ENCODE data around the gene CMKLR1.

Gene CMKLR1

GRCh38 chr12:108303703-108304102 lies 35.4 kb downstream of the CMKLR1 start:
- peak in 1 of 10 donors; percentile 42 for DNase-seq
- intact Hi-C loops (cut with DNase I), result no loop called here

GRCh38 chr12:108302403-108303311 lies 36.5 kb downstream of the CMKLR1 start:
- peak in 1 of 10 donors; percentile 87 for DNase-seq
- intact Hi-C loops (cut with DNase I), result no loop called here

- intact Hi-C loops (cut with DNase I), result no loop called here
- DNase-seq, result no peak
Observed at GRCh38 chr12:108302016-108302402, 37.1 kb downstream of the CMKLR1 start.

GRCh38 chr12:108301346-108301745 lies 37.8 kb downstream of the CMKLR1 start:
- intact Hi-C loops (cut with DNase I), result no loop called here
- DNase-seq, result no peak

GRCh38 chr12:108299980-108300696 lies 39.0 kb downstream of the CMKLR1 start:
- intact Hi-C loops (cut with DNase I), result no loop called here
- no peak for DNase-seq

- intact Hi-C loops (cut with DNase I), result no loop called here
- no peak for DNase-seq
Observed at GRCh38 chr12:108299516-108299915, 39.6 kb downstream of the CMKLR1 start.

GRCh38 chr12:108298761-108299275 lies 40.3 kb downstream of the CMKLR1 start:
- intact Hi-C loops (cut with DNase I), result no loop called here
- no peak for DNase-seq

GRCh38 chr12:108297895-108298760 lies 41.0 kb downstream of the CMKLR1 start:
- no peak for DNase-seq
- intact Hi-C loops (cut with DNase I), result no loop called here

GRCh38 chr12:108297424-108297823 lies 41.7 kb downstream of the CMKLR1 start:
- no peak for DNase-seq
- intact Hi-C loops (cut with DNase I), result no loop called here

- DNase-seq, result no peak
- intact Hi-C loops (cut with DNase I), result no loop called here
Observed at GRCh38 chr12:108296945-108297344, 42.2 kb downstream of the CMKLR1 start.

- intact Hi-C loops (cut with DNase I), result no loop called here
- DNase-seq, result no peak
Observed at GRCh38 chr12:108295641-108296040, 43.5 kb downstream of the CMKLR1 start.

- intact Hi-C loops (cut with DNase I), result no loop called here
Observed at GRCh38 chr12:108289350-108290161, 49.6 kb downstream of the CMKLR1 start.

GRCh38 chr12:108287227-108287626 lies 51.9 kb downstream of the CMKLR1 start:
- intact Hi-C loops (cut with DNase I), result no loop called here

More at GRCh38 chr12:108289350-108290161, 49.6 kb downstream of the CMKLR1 start:
- DNase-seq, result peak in 4 of 10 donors; percentile 16 to 79 (median 36)

GRCh38 chr12:108285016-108285415 lies 54.1 kb downstream of the CMKLR1 start:
- intact Hi-C loops (cut with DNase I), result no loop called here

More at GRCh38 chr12:108287227-108287626, 51.9 kb downstream of the CMKLR1 start:
- no peak for DNase-seq

GRCh38 chr12:108284163-108284562 lies 54.9 kb downstream of the CMKLR1 start:
- DNase-seq, result no peak
- intact Hi-C loops (cut with DNase I), result no loop called here

More at GRCh38 chr12:108285016-108285415, 54.1 kb downstream of the CMKLR1 start:
- DNase-seq, result no peak

- no peak for DNase-seq
- intact Hi-C loops (cut with DNase I), result no loop called here
Observed at GRCh38 chr12:108282676-108283075, 56.4 kb downstream of the CMKLR1 start.

- DNase-seq, result no peak
- intact Hi-C loops (cut with DNase I), result no loop called here
Observed at GRCh38 chr12:108282160-108282559, 57.0 kb downstream of the CMKLR1 start.

- DNase-seq, result no peak
- intact Hi-C loops (cut with DNase I), result no loop called here
Observed at GRCh38 chr12:108277613-108278012, 61.5 kb downstream of the CMKLR1 start.

- no peak for DNase-seq
Observed at GRCh38 chr12:108273217-108273616, 65.9 kb downstream of the CMKLR1 start.

More at GRCh38 chr12:108273217-108273616, 65.9 kb downstream of the CMKLR1 start:
- intact Hi-C loops (cut with DNase I), result no loop called here

Measured in posterior cingulate gyrus (tissue), 11 donors.